ENCODE data around the gene SLC25A13. TPM values are rescaled to one million over a fixed set of nuclear protein-coding genes. Genes with fewer than 3 reads are reported as not detected.

The SLC25A13 gene
- total and polyA plus RNA-seq, 9 of the 15 experiments (the other 6 are each of a cell fraction or from before 2014, with no cell fraction given), result 21.4 to 80.2 (median 58.7) TPM

DNA sequence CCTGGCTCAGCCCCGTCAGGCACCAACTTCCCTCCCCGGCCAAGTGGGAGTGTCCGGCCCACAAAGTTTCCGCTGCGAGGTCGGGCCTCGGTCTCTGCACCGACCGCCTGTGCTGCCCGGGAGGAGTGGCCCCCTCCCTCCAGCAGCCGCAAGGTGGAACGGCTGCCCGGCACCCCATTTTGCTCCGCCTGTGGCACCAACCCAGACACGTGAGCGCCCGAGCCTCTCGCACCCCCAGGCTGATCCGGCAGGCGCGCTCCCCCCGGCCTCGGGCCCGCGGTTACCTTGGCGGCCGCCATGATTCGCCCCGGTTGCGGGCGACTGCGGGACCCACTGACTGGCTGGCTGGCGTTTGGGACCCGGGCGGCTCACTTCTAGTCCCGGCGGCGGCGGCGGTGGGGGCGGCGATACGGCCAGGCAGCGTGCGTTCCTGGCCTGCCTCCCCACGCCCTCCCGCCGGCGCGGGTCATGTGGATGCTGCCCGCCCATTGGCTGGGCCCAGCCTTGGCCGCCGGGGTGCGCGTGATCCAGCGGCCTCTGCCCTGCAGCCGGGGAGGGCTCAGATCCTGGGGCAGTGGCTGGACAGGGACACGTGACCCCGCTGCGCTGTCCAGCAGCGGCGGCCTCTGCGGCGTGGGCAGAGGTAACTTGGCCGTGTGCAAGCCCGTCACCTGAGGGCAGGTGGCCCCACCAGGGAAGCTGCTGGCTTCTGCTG lies at the start of gene SLC25A13 (continued):
- TF ChIP-seq ZBTB40 (IDR thresholded peaks at IDR 0.05) (peak; percentile 21), ZBTB40 (CRISPR knock-in tag; IDR thresholded peaks at IDR 0.05) (no peak), OTX1 (CRISPR knock-in tag; IDR thresholded peaks at IDR 0.05) (no peak), KLF13 (tag; IDR thresholded peaks at IDR 0.05; ENCODE audit: borderline replicate concordance, low read depth) (peak; percentile 63; the same call in 1 of the 2 replicates), NFXL1 (CRISPR knock-in tag; IDR thresholded peaks at IDR 0.05) (no peak), TARDBP (IDR thresholded peaks at IDR 0.05) (peak; percentile 78; the same call in 1 of the 2 replicates), ZKSCAN1 (IDR thresholded peaks at IDR 0.05; ENCODE audit: low read depth, low read length) (peak; percentile 28; the same call in 1 of the 2 replicates), CREM (IDR thresholded peaks at IDR 0.05; ENCODE audit: low read depth) (peak; percentile 69), RBM34 (IDR thresholded peaks at IDR 0.05; ENCODE audit: borderline replicate concordance, insufficient read depth, low read length) (0 out of 2 replicates have a peak, but pooled peaks have one; percentile 41), RFX7 (CRISPR knock-in tag; IDR thresholded peaks at IDR 0.05) (no peak), PHF8 (IDR thresholded peaks at IDR 0.05; ENCODE audit: borderline replicate concordance, low read length) (peak; percentile 88; the same call in 1 of the 2 replicates), FOXA1 (IDR thresholded peaks at IDR 0.05; ENCODE audit: borderline replicate concordance) (no peak), STAG1 (CRISPR knock-in tag; IDR thresholded peaks at IDR 0.05; ENCODE audit: borderline replicate concordance) (no peak), NR0B1 (IDR thresholded peaks at IDR 0.05; ENCODE audit: partially characterized antibody) (no peak), MCM2 (IDR thresholded peaks at IDR 0.05; ENCODE audit: low read depth) (no peak)
- TF ChIP-seq, protein P1, sequence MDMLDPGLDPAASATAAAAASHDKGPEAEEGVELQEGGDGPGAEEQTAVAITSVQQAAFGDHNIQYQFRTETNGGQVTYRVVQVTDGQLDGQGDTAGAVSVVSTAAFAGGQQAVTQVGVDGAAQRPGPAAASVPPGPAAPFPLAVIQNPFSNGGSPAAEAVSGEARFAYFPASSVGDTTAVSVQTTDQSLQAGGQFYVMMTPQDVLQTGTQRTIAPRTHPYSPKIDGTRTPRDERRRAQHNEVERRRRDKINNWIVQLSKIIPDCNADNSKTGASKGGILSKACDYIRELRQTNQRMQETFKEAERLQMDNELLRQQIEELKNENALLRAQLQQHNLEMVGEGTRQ (CRISPR knock-in tag; IDR thresholded peaks at IDR 0.05), result peak; percentile 99

Data from K562 (cell line).